Endothelial cell of umbilical vein (primary cell): Measurements from ENCODE around the gene CDK5RAP2. TPM values are rescaled to one million over a fixed set of nuclear protein-coding genes. Genes with fewer than 3 reads are reported as not detected.

ENCODE experiments used
- BruUV-seq: library from RNA; stranded (reverse); fragments of 400-500 nt; replicated peaks from 2 replicates; lab custom pipeline; 2021; lab: Mats Ljungman, UMichigan
- CTCF ChIA-PET: fragments of 300-600, 350-600 bp; sonication (Branson Sonifier 250); formaldehyde crosslinking; loops from one replicate; lab custom pipeline; 2021; ENCODE audit warnings: antibody characterized with exemption, inconsistent platforms; lab: Charles Lee
- POLR2A ChIA-PET: fragments of 300-600, 350-600 bp; sonication (Branson Sonifier 250); formaldehyde crosslinking; loops from one replicate; lab custom pipeline; 2021; ENCODE audit warnings: antibody characterized with exemption, inconsistent platforms; lab: Charles Lee
- DNase-seq: peaks from one replicate; pipeline ENCODE4 v3.0.0-alpha.2; 2011; ENCODE audit warnings: low read depth, low spot score
- FAIRE-seq: peaks from 2 replicates; lab custom pipeline; 2011; peaks lifted over from hg19 to GRCh38; lab: Jason Lieb, UNC
- H2AFZ ChIP-seq: 2 replicates; pipeline ENCODE4 v1.6.0; 2012; ENCODE audit warnings: low read depth, low read length, control low read depth, inconsistent platforms
- H3K27ac ChIP-seq: 2 replicates; pipeline ENCODE4 v1.5.1; 2011; ENCODE audit warnings: low read depth, mild to moderate bottlenecking, control low read depth, low read length, moderate library complexity; ENCODE audit not compliant: insufficient read depth
- H3K27me3 ChIP-seq, 2 experiments: 2 replicates each; pipeline versions ENCODE4 v1.6.0 to v1.6.1; 2011; ENCODE audit warnings: low read length in 2 of 2, mixed read lengths in 1 of 2; ENCODE audit not compliant: control insufficient read depth in 2 of 2, insufficient read depth in 2 of 2
- H3K36me3 ChIP-seq, 2 experiments: 2 replicates in 1 of 2; 3 replicates in 1 of 2; pipeline ENCODE4 v1.5.1; 2011; ENCODE audit warnings: low read length in 2 of 2, mild to moderate bottlenecking in 1 of 2, moderate library complexity in 1 of 2; ENCODE audit not compliant: control insufficient read depth in 2 of 2, insufficient read depth in 2 of 2; ENCODE audit errors: extremely low read depth in 1 of 2
- H3K4me1 ChIP-seq: 3 replicates; pipeline ENCODE4 v1.5.1; 2011; ENCODE audit warnings: mild to moderate bottlenecking, low read length; ENCODE audit not compliant: control insufficient read depth, insufficient read depth; ENCODE audit errors: extremely low read depth
- H3K4me2 ChIP-seq: 2 replicates; pipeline ENCODE4 v1.6.1; 2011; ENCODE audit warnings: low read length, control low read depth, mixed read lengths; ENCODE audit not compliant: insufficient read depth
- H3K4me3 ChIP-seq, 3 experiments: fragments of 200-600 bp in 1 of 3; sonication (generic), shearing (Covaris generic) in 1 of 3; replicated peaks in 1 of 3; 2 replicates each; pipeline ENCODE4 v1.5.1; 2011 to 2016; ENCODE audit warnings: control low read depth in 3 of 3, low read length in 3 of 3, mild to moderate bottlenecking in 2 of 3, inconsistent platforms in 1 of 3, low read depth in 1 of 3, moderate library complexity in 1 of 3; ENCODE audit not compliant: insufficient read depth in 1 of 3
- H3K79me2 ChIP-seq: 2 replicates; pipeline ENCODE4 v1.6.0; 2012; ENCODE audit warnings: low read length, inconsistent platforms; ENCODE audit not compliant: control insufficient read depth, insufficient read depth
- H3K9ac ChIP-seq: replicated peaks from 2 replicates; pipeline ENCODE3; 2011; ENCODE audit warnings: low read length, control low read depth; ENCODE audit not compliant: insufficient read depth; ENCODE audit errors: extremely low read depth
- H3K9me1 ChIP-seq: replicated peaks from 3 replicates; pipeline ENCODE4 v1.6.0; 2011; ENCODE audit warnings: mild to moderate bottlenecking, low read length; ENCODE audit not compliant: control insufficient read depth, insufficient read depth; ENCODE audit errors: extremely low read depth
- H3K9me3 ChIP-seq: replicated peaks from 2 replicates; pipeline ENCODE4 v1.5.1; 2012; ENCODE audit warnings: low read length, inconsistent platforms; ENCODE audit not compliant: control insufficient read depth, insufficient read depth
- H4K20me1 ChIP-seq: replicated peaks from 2 replicates; pipeline ENCODE3; 2011; ENCODE audit warnings: mild to moderate bottlenecking, low read length; ENCODE audit not compliant: control insufficient read depth, insufficient read depth; ENCODE audit errors: extremely low read depth
- EZH2 ChIP-seq: IDR thresholded peaks from 2 replicates; pipeline ENCODE4 v1.6.1; 2012; ENCODE audit warnings: borderline replicate concordance, low read depth, mild to moderate bottlenecking, moderate library complexity, low read length, inconsistent platforms; ENCODE audit not compliant: severe bottlenecking
- FOS ChIP-seq: IDR thresholded peaks from 2 replicates; pipeline ENCODE4 v1.6.1; 2011; ENCODE audit warnings: mild to moderate bottlenecking, low read length, moderate library complexity, borderline replicate concordance; ENCODE audit not compliant: insufficient read depth
- GATA2 ChIP-seq: IDR thresholded peaks from 2 replicates; pipeline ENCODE4 v1.7.0; 2011; ENCODE audit warnings: low read depth, mild to moderate bottlenecking, moderate library complexity, mixed read lengths, low read length; ENCODE audit not compliant: insufficient read length, insufficient read depth
- JUN ChIP-seq: IDR thresholded peaks from 2 replicates; pipeline ENCODE4 v1.6.1; 2011; ENCODE audit warnings: borderline replicate concordance, low read depth; ENCODE audit not compliant: insufficient read length, insufficient read depth
- MYC ChIP-seq: IDR thresholded peaks from one replicate; pipeline ENCODE4 v1.6.1; 2011; ENCODE audit warnings: mild to moderate bottlenecking, low read depth, low read length
- POLR2A ChIP-seq: IDR thresholded peaks from 2 replicates; pipeline ENCODE4 v1.6.1; 2012; ENCODE audit warnings: low read depth, mild to moderate bottlenecking, control low read depth, low read length
- POLR2AphosphoS5 ChIP-seq: IDR thresholded peaks from 2 replicates; pipeline ENCODE4 v1.6.1; 2012; ENCODE audit warnings: low read depth, mild to moderate bottlenecking, control low read depth, low read length, moderate library complexity; ENCODE audit not compliant: insufficient read depth
- dilution Hi-C: fragments of 300-500 bp; cut with MboI; formaldehyde crosslinking; loops from one replicate; pipeline ENCODE4 v1.15.0; 2019; ENCODE audit warnings: low sequenced_read_pairs; ENCODE audit not compliant: extremely low pct_ligation_motif_present
- intact Hi-C: fragments of 100-400 bp; cut with micrococcal nuclease; formaldehyde crosslinking; loops from one replicate; pipeline ENCODE4 v1.10.0; 2022
- polyA plus RNA-seq, 4 experiments: library from polyadenylated mRNA; depleted of rRNA in 3 of 4; stranded (reverse) in 3 of 4; unstranded in 1 of 4; fragments of >200 nt; gene quantifications; 2 replicates each; pipeline versions ENCODE4 v1.2.1 to v1.2.3, GENCODE V29; 2011 to 2012; ENCODE audit warnings: missing spikeins in 1 of 4
- total RNA-seq: library from RNA; stranded (reverse); gene quantifications from 2 replicates; pipeline ENCODE4 v1.2.3, GENCODE V29; 2021
- TF ChIP-seq, protein P1 (sequence below): IDR thresholded peaks from 2 replicates; pipeline ENCODE4 v1.6.1; 2011; ENCODE audit not compliant: insufficient read depth, insufficient read length
- TF ChIP-seq, protein P2 (sequence below), 2 donors: IDR thresholded peaks; 1 replicate in 1 of 2; 2 replicates in 1 of 2; pipeline ENCODE4 v1.5.1; 2011; ENCODE audit warnings: low read length in 2 of 2, mild to moderate bottlenecking in 2 of 2, moderate library complexity in 2 of 2, control low read depth in 1 of 2, inconsistent platforms in 1 of 2, low read depth in 1 of 2; ENCODE audit not compliant: insufficient read depth in 1 of 2; ENCODE audit errors: extremely low read depth in 1 of 2

Gene CDK5RAP2
- total and polyA plus RNA-seq, 2 donors (not counting 3 experiments of a cell fraction or from before 2014, with no cell fraction given) = 17.5 to 56.7 TPM

DNA sequence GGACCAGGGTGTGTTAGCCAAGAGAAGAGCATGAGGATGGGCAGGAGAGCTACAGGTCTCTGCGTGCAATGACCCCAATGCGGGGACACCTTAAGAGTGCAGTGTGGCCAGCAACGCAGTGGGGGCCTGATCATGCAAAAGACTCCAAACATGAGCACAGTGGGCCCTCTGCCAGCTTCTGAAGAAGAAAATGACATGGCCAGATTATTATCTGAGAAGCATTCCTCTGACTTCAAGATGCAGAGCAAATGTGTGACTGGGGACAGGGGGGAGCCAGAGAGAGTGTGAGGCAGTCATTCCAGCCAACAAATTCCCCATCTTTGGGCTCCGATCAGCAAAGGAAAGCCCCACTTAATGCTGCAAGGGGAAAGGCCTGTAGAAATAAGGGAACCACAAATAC lies 229.4 kb downstream of the CDK5RAP2 start:
- Histone ChIP-seq H3K9ac (no peak overlapping the region), H3K4me2 (no peak overlapping the region), H3K79me2 (no peaks in the 10 kb centered on the region), H3K4me1 (no peaks in the 10 kb centered on the region), H3K4me3 (no peak overlapping the region), H3K9me1 (no peaks in the 10 kb centered on the region), H3K27ac (no peak overlapping the region), H2AFZ (no peak overlapping the region), H3K9me3 (no peaks in the 10 kb centered on the region), H3K27me3 (no peaks in the 10 kb centered on the region), H4K20me1 (no peaks in the 10 kb centered on the region), H3K36me3 (no peaks in the 10 kb centered on the region)
- POLR2A ChIA-PET = no interaction called here
- CTCF ChIA-PET = interaction anchor here (4.4 kb wide), 1 partner anchor 127 kb away, joined by 21 read pairs; no protein-coding TSS in a partner anchor
- dilution Hi-C loops (no loop called here), intact Hi-C loops (no loop called here)
- BruUV-seq = no TSS peak
- DNase-seq (no peak), FAIRE-seq (no peak)
- TF ChIP-seq POLR2A (no peak), MYC (no peak), EZH2 (no peak), GATA2 (no peak), FOS (no peak), JUN (no peak), POLR2AphosphoS5 (no peak)
- TF ChIP-seq, protein P1, sequence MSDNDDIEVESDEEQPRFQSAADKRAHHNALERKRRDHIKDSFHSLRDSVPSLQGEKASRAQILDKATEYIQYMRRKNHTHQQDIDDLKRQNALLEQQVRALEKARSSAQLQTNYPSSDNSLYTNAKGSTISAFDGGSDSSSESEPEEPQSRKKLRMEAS = no peak
- TF ChIP-seq, protein P2, sequence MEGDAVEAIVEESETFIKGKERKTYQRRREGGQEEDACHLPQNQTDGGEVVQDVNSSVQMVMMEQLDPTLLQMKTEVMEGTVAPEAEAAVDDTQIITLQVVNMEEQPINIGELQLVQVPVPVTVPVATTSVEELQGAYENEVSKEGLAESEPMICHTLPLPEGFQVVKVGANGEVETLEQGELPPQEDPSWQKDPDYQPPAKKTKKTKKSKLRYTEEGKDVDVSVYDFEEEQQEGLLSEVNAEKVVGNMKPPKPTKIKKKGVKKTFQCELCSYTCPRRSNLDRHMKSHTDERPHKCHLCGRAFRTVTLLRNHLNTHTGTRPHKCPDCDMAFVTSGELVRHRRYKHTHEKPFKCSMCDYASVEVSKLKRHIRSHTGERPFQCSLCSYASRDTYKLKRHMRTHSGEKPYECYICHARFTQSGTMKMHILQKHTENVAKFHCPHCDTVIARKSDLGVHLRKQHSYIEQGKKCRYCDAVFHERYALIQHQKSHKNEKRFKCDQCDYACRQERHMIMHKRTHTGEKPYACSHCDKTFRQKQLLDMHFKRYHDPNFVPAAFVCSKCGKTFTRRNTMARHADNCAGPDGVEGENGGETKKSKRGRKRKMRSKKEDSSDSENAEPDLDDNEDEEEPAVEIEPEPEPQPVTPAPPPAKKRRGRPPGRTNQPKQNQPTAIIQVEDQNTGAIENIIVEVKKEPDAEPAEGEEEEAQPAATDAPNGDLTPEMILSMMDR (IDR thresholded peaks at IDR 0.05; ENCODE audit: extremely low read depth in 1 of 2, insufficient read depth in 1 of 2, low read depth in 1 of 2, low read length in 2 of 2) = no peak
